Inflammatory macrophage (primary cell): Measurements from ENCODE around the gene TEPSIN.

Experiments used
- DNase-seq, 2 donors: peaks; one replicate each; pipeline ENCODE4 v3.0.0-alpha.2; 2020 to 2022

TEPSIN gene

DNA sequence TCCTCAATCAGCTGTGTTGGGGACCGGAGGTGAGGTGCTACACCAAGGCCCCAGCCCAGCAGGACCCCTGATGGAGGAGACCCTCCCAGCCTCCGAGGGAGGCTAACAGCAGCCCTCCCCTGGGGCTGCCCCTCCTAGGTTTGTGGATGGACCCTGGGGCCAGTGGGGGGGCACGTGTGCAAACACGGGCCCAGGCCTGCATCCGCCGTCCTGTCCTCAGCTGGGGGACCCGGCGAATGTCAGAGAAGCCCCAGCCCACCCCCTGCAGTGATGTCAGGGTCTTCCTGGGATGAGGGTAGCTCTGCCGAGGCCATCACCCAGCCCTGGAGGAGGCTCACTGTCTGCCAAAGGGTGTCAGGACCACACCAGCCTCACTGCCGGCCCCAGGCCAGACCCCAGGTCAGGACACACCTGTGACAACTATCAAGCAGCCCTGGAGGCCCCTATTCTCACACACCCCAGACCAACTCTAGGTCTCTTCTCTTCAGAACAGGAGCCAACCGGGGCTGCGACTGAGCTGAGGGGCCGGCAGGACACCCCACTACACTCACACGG is 42.8 kb downstream of the TEPSIN start:
- no peak for DNase-seq

- DNase-seq = no peak
Observed at GRCh38 chr17:81194941-81195901, 43.6 kb downstream of the TEPSIN start.

GRCh38 chr17:81194225-81194760 is 44.6 kb downstream of the TEPSIN start:
- DNase-seq = no peak

DNA sequence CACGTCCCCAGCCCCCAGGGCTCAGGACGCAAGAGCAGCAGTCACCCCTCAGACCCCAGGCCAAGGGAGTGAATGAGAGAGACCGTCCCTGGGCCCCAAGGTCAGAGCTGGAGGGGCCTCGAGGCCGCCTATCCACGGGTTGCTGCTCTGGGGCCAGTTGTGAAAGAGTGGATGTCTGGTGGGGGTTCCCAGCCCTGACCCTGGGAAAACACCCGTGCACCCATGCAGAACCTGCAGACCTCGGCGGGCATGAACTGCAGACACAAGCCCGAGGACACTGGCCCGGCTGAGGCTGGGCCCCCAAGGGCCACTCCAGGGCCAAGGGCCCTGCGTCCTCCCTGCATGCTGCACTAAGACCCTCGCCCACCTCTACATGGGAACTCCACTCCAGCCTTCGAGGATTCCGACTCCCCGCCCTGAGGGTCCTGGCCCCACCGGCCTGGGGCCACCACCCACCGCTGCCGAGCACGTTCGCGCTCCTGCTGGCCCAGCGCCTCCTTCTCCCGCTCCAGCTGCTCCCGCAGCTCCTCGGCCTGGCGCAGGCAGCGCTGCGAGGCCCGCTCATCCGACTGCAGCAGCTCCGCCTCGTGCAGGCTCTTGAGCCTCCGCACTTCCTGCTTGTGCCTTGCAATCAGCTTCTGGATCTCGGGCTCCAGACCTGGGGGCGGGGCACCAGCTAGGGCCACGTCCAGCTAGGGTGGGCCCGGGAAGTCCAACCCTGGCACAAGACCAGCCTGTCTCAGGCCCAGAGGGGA is 45.2 kb downstream of the TEPSIN start:
- no peak for DNase-seq

DNA sequence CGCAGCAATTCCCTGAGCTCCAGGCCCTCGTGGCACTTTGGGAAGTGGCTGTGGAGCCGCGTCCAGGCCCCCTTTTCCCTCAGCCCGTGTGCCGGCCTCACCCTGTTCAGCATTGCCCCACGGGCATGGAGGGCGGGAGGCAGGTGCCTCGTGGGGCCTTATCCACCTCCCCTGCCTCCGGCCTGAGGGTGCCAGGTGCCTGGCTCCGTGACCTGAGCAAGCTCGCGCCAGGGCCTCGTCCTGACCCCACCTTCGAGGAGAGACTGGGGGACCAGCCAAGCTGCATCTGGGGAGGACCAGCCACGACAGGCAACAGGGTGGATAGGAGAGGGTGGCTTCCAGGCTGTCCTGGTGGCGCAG is 45.8 kb downstream of the TEPSIN start:
- no peak for DNase-seq

- DNase-seq = no peak
Observed at GRCh38 chr17:81192386-81193050, 46.3 kb downstream of the TEPSIN start.

DNA sequence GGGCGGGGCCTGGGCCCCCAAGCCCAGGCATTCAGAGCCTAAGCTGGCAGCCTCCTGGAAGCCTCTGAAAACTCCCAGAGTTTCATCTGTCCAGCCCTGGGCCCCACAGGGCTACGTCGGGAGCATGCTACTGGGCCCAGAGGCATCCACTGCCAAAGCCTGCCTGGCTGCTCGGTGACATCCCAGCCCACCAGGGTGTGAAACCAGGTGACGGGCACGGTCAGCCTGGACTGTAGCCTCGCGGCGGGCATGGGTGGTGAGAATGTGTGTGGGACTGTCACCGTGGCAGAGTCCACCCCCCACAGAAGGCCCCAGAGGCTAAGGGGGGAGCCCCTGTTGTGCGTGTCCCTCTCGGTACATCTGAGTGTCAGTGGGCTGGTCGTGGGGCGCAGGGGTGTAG is 47.2 kb downstream of the TEPSIN start:
- no peak for DNase-seq

DNA sequence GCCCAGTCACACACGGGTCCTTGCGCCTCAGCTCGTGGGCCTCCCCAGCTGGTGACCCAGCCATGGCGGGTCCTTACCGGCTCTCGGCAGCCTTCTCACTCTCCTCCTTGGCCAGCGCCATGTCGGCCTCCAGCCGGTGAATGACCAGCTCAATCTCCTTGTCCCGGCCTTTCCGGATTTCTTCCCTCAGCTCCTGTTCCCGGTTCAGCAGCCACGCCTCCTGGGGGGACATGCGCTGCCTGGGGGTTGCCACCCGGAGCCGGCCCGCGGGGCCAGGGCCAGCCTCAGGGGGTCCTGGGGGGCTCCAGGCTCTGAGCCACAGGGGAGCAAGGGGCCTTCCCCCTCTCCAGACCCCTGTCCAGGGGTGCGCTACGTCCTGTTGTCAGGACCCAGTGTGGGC is 47.7 kb downstream of the TEPSIN start:
- no peak for DNase-seq

- no peak for DNase-seq
Observed at GRCh38 chr17:81190591-81190990, 48.3 kb downstream of the TEPSIN start.

GRCh38 chr17:81189670-81190530 is 49.0 kb downstream of the TEPSIN start:
- DNase-seq = peak in 1 of 2 donors; percentile 12

- DNase-seq = no peak
Observed at GRCh38 chr17:81189016-81189415, 49.8 kb downstream of the TEPSIN start.

DNA sequence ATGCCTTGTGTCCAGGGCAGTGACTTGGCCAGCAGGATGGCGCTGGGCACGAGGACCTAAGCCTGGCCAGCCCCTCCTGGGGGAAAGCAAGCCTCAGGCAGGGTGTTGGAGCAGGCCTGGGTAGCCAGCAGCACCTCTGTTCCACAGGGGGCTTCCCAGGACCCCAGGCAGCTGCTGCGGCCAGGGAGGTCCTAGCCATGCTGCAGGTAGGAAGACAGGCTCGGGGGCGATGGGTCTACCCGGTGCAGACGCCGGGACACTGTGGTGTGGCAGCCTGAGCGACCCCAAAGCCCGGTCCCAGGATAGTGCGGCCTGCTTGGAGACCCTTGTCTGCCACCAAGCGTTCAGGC is 50.4 kb downstream of the TEPSIN start:
- no peak for DNase-seq

DNA sequence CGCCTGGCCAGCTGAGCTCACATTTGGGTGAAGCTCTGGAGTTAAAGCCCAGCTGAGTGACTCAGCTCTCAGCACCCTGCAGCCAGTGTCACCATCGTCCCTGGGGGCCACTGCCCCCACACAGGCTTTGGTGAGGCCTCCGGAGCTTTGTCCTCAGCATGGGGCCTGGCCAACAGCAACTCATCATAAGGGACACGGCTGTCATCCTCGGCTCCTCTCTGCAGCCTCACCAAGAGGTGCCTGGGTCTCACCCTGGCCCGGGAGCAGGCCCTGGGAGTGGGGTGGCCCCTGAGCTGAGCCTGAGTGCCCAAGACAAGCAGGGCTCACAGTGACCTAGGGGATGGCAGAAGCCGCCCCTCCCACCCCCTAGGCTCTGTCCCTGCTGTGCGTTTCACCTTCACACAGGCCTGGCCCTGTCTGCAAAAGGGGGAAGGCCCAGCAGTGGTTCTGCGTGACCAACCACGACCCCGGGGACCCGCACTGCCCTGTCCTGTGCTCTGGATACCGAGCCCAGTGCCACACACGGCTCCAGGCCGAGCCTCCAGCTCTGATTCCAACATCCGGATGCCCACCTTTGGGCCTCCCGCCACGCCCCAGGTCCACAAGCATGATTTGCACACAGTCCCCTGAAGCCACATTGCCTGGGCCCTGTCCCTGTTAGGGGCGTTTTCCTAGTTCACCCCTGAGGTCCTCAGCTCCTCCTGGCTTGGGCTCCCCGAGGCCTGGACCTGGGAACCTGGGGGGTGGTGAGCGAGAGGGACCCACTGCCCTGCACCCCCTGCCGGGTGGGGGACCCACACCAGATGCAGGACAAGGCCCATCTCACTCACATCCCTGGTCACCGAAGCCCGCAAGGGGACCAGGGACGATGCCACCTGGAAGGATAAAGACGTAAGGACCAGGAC is 51.0 kb downstream of the TEPSIN start:
- DNase-seq = no peak

GRCh38 chr17:81187120-81187519 is 51.7 kb downstream of the TEPSIN start:
- no peak for DNase-seq

- DNase-seq = no peak
Observed at GRCh38 chr17:81186203-81186602, 52.7 kb downstream of the TEPSIN start.

DNA sequence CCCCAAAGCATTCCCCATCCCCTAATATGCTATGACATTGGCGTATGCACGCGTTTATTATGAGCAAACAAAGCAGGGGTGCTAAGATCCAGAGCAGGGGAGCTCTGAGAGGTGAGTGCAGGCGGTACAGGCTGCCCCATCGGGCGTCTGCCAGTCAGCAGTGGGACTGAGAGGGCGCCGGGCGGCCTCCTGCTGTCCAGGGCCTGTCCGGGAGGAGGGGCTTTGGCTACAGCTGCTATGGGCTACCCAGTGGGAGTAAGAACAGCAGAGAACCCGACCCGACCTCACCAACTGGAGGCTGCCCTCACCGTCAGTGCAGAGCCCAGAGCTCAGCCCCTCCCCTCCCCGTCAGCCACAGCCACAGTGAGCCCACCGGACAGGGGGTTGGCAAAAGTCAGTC is 54.3 kb downstream of the TEPSIN start:
- no peak for DNase-seq

DNA sequence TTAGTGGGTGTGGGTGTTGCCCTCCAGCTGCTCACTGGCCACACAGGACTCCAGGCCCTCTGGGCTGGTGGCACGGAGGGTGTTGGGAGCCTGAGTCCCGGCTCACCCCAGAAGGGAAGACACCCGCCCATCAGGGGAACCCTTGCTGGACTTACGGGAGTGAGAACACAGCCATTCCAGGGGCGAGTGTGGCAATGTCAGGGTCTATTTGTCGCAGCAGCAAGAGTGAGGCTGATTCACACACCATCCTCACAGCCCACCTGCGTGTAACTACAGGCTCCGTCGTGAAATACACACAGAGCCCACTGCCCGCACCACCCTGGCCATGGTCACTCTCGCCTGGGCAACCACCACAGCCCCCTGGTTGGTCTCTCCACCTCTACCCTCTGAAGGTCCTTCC is 55.0 kb downstream of the TEPSIN start:
- DNase-seq = no peak

DNA sequence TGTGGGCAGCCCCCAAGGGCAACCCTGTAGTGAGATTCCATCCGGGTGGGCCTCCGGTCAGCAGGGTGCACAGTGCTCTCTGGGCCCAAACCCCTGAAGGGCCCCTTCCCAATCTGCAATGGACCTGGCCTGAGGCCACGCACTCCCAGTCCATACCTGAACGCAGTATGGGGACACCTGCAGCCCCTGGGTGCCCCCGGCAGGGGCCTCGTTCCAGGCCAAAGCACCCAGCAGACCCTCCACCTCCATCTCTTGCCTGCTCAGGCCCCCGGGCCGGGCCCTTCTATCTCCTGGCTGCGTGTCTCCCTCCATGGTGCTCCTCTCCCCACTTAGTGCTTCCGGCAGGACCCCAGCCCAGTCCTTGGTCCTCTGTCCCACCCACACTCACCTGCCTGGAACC is 55.5 kb downstream of the TEPSIN start:
- DNase-seq = no peak

GRCh38 chr17:81182596-81182995 is 56.3 kb downstream of the TEPSIN start:
- no peak for DNase-seq

DNA sequence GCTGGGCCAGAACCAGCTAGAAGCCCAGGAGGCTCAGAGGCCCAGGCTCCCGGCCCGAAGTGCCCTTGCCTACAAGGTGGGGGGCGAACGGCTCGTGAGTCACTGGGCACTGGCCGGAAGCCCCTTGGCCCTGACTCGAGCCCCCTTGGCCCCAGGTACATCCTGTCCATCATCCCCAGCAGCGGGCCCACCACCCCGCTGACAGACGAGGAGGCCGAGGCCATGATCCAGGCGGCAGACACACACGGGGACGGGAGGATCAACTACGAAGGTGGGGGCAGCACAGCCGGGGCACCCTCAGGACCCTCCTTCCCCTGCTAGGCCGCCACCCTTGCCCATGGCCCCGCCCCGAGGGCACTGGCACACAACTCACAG is 57.1 kb downstream of the TEPSIN start:
- DNase-seq = no peak
